Measurements from ENCODE around the gene FGR. TPM values are rescaled to one million over a fixed set of nuclear protein-coding genes. Genes with fewer than 3 reads are reported as not detected.

FGR gene
- polyA plus RNA-seq, 1 donor (not counting 4 experiments of a cell fraction or from before 2014, with no cell fraction given) = 0.04 TPM

DNA sequence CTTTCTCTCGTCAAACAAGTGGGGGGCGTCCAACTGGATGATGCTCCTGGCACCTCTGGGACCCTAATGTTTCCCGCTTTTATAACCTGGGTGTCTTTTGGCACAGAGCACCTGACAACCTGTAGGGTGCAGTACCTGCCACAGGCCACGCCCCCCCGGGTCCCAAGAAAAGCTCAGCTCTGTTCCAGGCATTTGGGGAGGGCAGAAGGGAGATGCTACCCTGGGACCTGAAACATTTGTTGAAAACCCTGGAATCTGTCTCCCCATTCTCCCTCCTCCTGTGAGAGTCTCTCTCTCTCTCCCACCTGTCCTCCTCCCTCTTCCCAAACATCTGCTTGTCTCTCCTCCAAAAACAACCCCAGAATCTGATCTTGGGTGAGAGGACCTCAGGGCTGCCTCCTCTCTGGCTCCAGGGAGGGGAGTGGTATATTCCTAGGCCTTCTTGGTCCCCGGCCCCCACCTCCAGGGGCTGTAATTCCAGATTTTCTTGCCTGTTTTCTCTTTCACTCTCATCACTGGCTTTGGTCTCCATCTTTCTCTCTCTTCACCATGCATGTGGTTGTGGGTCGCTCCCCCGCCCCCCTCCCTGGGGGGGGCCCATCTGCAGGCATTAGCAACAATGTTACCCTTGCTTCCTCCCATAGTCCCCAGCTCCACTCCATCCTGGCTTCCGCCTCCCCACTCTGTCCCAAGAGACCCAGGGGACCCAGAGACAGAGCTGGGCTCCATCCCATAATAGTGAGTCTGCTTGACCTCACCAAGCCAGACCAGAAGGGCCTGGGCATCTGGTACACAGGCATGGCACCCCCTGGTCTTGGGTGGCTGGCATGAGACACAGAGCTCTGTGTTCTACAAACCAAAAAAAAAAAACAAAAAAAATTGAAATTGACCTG lies 35.1 kb downstream of the FGR start:
- Histone ChIP-seq H3K9ac (ENCODE audit: control insufficient read depth, extremely low read depth, insufficient read depth, low read length) (no peak overlapping the region), H3K27ac (ENCODE audit: control insufficient read depth, insufficient read depth, low read length) (no peak overlapping the region), H3K9me3 (ENCODE audit: control insufficient read depth, low read depth, low read length) (no peaks in the 10 kb centered on the region), H3K9me1 (ENCODE audit: control insufficient read depth, extremely low read depth, insufficient read depth, low read length) (peaks cover 7% of the 10 kb centered on the region), H3K4me3 (ENCODE audit: control insufficient read depth in 2 of 3, extremely low read depth in 1 of 3, insufficient read depth in 2 of 3, low read depth in 1 of 3, low read length in 3 of 3) (no peak overlapping the region), H3K4me2 (ENCODE audit: control insufficient read depth, extremely low read depth, insufficient read depth, low read depth, low read length) (peak overlapping the region; percentile 39), H4K20me1 (ENCODE audit: control insufficient read depth, extremely low read depth, insufficient read depth, low read length) (peaks cover 42% of the 10 kb centered on the region), H3K79me2 (ENCODE audit: control insufficient read depth, insufficient read depth, low read length) (peaks cover 81% of the 10 kb centered on the region), H2AFZ (ENCODE audit: control insufficient read depth, low read length) (no peak overlapping the region), H3K36me3 (ENCODE audit: control insufficient read depth in 2 of 2, extremely low read depth in 1 of 2, insufficient read depth in 2 of 2, low read length in 2 of 2) (peaks cover 0 to 2% of the 10 kb centered on the region in 2 experiments), H3K4me1 (ENCODE audit: control insufficient read depth, extremely low read depth, insufficient read depth, low read length) (peaks cover 49% of the 10 kb centered on the region), H3K27me3 (ENCODE audit: control insufficient read depth, extremely low read depth, insufficient read depth, low read length) (no peaks in the 10 kb centered on the region)
- dilution Hi-C loops (cut with MboI; ENCODE audit: extremely low pct_ligation_motif_present, low sequenced_read_pairs) = loop anchor here (25.0 kb wide), 1 partner anchor 188 kb away; no protein-coding TSS in a partner anchor
- peak; percentile 52 for FAIRE-seq
- TF ChIP-seq, protein P1, sequence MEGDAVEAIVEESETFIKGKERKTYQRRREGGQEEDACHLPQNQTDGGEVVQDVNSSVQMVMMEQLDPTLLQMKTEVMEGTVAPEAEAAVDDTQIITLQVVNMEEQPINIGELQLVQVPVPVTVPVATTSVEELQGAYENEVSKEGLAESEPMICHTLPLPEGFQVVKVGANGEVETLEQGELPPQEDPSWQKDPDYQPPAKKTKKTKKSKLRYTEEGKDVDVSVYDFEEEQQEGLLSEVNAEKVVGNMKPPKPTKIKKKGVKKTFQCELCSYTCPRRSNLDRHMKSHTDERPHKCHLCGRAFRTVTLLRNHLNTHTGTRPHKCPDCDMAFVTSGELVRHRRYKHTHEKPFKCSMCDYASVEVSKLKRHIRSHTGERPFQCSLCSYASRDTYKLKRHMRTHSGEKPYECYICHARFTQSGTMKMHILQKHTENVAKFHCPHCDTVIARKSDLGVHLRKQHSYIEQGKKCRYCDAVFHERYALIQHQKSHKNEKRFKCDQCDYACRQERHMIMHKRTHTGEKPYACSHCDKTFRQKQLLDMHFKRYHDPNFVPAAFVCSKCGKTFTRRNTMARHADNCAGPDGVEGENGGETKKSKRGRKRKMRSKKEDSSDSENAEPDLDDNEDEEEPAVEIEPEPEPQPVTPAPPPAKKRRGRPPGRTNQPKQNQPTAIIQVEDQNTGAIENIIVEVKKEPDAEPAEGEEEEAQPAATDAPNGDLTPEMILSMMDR (optimal IDR thresholded peaks at IDR 0.05 in 1 of 3, IDR thresholded peaks at IDR 0.05 in 1 of 3, conservative IDR thresholded peaks at IDR 0.05 in 1 of 3; ENCODE audit: extremely low read depth in 1 of 3, insufficient read depth in 2 of 3, low read length in 3 of 3) = peak in 2 of 3 experiments; percentile 38 to 45
- TF ChIP-seq EZH2 (IDR thresholded peaks at IDR 0.05; ENCODE audit: low read length) = no peak
- DNase-seq (ENCODE audit: low read depth, low spot score) = no peak

DNA sequence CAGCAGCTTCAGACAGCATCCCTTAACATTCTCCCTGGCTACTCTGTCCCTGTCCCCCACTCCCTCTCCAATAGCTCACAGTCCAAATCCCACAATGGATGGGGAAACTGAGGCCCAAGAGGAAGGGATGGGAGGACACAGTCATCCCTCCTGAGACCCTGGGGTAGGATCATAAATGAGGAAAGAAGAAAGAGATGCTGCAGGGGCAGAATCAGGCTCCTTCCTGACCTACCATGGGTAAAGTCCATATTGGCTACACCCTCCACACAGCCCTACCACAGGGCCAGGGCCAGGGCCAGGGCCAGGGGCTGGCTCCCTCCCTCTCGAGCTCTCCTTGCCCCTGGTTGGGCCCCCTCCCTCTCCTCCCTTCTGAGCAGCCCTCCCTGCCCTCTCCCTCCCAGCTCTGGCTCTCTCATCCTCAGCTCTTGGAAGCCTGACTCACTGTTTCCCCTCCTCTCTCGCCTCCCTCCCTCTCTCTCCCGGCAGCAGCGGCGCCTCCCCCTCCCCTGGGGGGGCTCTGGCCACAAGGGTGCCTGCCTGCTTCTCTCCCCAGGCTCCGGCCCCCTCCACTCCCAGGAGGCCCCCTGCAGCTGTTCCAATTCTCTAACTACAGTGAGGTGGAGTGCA lies 36.0 kb downstream of the FGR start:
- Histone ChIP-seq H3K9me1 (ENCODE audit: control insufficient read depth, extremely low read depth, insufficient read depth, low read length) (peaks cover 7% of the 10 kb centered on the region), H3K9ac (ENCODE audit: control insufficient read depth, extremely low read depth, insufficient read depth, low read length) (no peak overlapping the region), H2AFZ (ENCODE audit: control insufficient read depth, low read length) (no peak overlapping the region), H3K27me3 (ENCODE audit: control insufficient read depth, extremely low read depth, insufficient read depth, low read length) (no peaks in the 10 kb centered on the region), H4K20me1 (ENCODE audit: control insufficient read depth, extremely low read depth, insufficient read depth, low read length) (peaks cover 47% of the 10 kb centered on the region), H3K27ac (ENCODE audit: control insufficient read depth, insufficient read depth, low read length) (no peak overlapping the region), H3K36me3 (ENCODE audit: control insufficient read depth in 2 of 2, extremely low read depth in 1 of 2, insufficient read depth in 2 of 2, low read length in 2 of 2) (peaks cover 0 to 3% of the 10 kb centered on the region in 2 experiments), H3K79me2 (ENCODE audit: control insufficient read depth, insufficient read depth, low read length) (peaks cover 89% of the 10 kb centered on the region), H3K4me1 (ENCODE audit: control insufficient read depth, extremely low read depth, insufficient read depth, low read length) (peaks cover 55% of the 10 kb centered on the region), H3K9me3 (ENCODE audit: control insufficient read depth, low read depth, low read length) (no peaks in the 10 kb centered on the region), H3K4me2 (ENCODE audit: control insufficient read depth, extremely low read depth, insufficient read depth, low read depth, low read length) (peak overlapping the region; percentile 39), H3K4me3 (ENCODE audit: control insufficient read depth in 2 of 3, extremely low read depth in 1 of 3, insufficient read depth in 2 of 3, low read depth in 1 of 3, low read length in 3 of 3) (no peak overlapping the region)
- TF ChIP-seq EZH2 (IDR thresholded peaks at IDR 0.05; ENCODE audit: low read length) = no peak
- TF ChIP-seq, protein P1 (optimal IDR thresholded peaks at IDR 0.05 in 1 of 3, IDR thresholded peaks at IDR 0.05 in 1 of 3, conservative IDR thresholded peaks at IDR 0.05 in 1 of 3; ENCODE audit: extremely low read depth in 1 of 3, insufficient read depth in 2 of 3, low read length in 3 of 3) = no peak
- no peak for FAIRE-seq
- DNase-seq (ENCODE audit: low read depth, low spot score) = no peak
- dilution Hi-C loops (cut with MboI; ENCODE audit: extremely low pct_ligation_motif_present, low sequenced_read_pairs) = loop anchor here (25.0 kb wide), 1 partner anchor 187 kb away; no protein-coding TSS in a partner anchor

Data from keratinocyte (primary cell).